GM23248 (cell line): ENCODE data around the gene FRMD7.

ENCODE experiments used
- EZH2 ChIP-seq: fragments of 200-600 bp; sonication (generic); IDR thresholded peaks from 2 replicates; pipeline ENCODE4 v1.6.1; 2018; ENCODE audit warnings: antibody characterized with exemption, mild to moderate bottlenecking; ENCODE audit not compliant: insufficient read depth, poor library complexity, severe bottlenecking
- EZH2phosphoT487 ChIP-seq: fragments of 200-600 bp; sonication (generic); IDR thresholded peaks from 2 replicates; pipeline ENCODE4 v1.6.1; 2018; ENCODE audit warnings: antibody characterized with exemption, moderate library complexity, mild to moderate bottlenecking, low read depth; ENCODE audit not compliant: insufficient read depth

DNA sequence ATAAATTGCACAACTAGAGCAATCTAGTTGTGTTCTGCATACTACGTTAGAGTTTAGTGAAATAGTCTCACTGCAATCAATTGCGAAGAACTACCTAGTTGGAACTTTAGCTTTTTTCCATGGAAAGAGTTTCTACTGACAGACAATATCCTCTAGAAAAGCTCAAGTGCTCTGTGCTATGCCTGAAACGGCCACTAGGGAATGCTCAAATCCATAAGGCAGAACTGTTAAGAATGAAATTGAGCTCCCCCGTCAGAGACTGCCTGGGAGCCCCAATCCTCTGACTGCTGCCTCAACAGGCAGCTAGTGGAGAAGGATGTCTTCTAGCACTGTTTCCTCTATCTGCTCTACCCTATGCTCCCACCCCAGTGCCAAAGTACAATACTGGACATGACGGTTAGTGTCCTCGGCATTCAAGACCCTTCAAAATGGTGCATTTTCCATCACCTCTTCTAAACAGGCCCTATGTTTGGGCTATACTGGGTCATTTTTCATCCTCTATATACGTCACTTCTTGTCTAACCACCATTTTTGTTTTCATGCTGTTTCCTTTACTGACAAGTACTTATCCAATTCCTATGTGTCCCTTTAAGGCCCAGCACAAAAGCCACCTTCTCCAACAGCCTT is 35.3 kb downstream of the FRMD7 start:
- TF ChIP-seq EZH2 = no peak
- TF ChIP-seq EZH2phosphoT487 = no peak
